WTC11 (cell line): Measurements from ENCODE around the gene PTPRG. TPM values are rescaled to one million over a fixed set of nuclear protein-coding genes. Genes with fewer than 3 reads are reported as not detected.

ENCODE experiments used
- ATAC-seq: fragments of 200-7000 bp; cut with Tn5 transposase; 2 replicates; pipeline ENCODE4 v1.10.0; 2021; ENCODE audit warnings: mild to moderate bottlenecking, moderate library complexity
- CTCF ChIA-PET: fragments of 300-600 bp; sonication (Branson Sonifier 250); formaldehyde crosslinking; loops from one replicate; lab custom pipeline; 2021; ENCODE audit warnings: antibody characterized with exemption; lab: Charles Lee
- POLR2A ChIA-PET: fragments of 350-600 bp; sonication (Branson Sonifier 250); formaldehyde crosslinking; loops from one replicate; lab custom pipeline; 2021; ENCODE audit warnings: antibody characterized with exemption; lab: Charles Lee
- DNase-seq: peaks from one replicate; pipeline ENCODE4 v3.0.0; 2021; ENCODE audit warnings: low spot score
- H3K27ac Mint-ChIP-seq: 2 replicates; pipeline ENCODE4 v1.8.0; 2021; ENCODE audit warnings: mixed read lengths
- H3K27me3 Mint-ChIP-seq: 2 replicates; pipeline ENCODE4 v1.8.0; 2021; ENCODE audit warnings: low read depth, mild to moderate bottlenecking, moderate library complexity, mixed read lengths
- H3K36me3 Mint-ChIP-seq: 2 replicates; pipeline ENCODE4 v1.8.0; 2021; ENCODE audit warnings: mixed read lengths
- H3K4me1 Mint-ChIP-seq: 2 replicates; pipeline ENCODE4 v1.8.0; 2022; ENCODE audit warnings: mixed read lengths
- H3K4me3 Mint-ChIP-seq: 2 replicates; pipeline ENCODE4 v1.8.0; 2021; ENCODE audit warnings: mild to moderate bottlenecking, moderate library complexity, mixed read lengths
- H3K9me3 Mint-ChIP-seq: 2 replicates; pipeline ENCODE4 v1.8.0; 2021; ENCODE audit warnings: mixed read lengths
- AR ChIP-seq: fragments of 250-450 bp; sonication (Bioruptor Pico); IDR thresholded peaks from 2 replicates; pipeline ENCODE4 v1.9.0; 2021; ENCODE audit warnings: mild to moderate bottlenecking
- ARID4B ChIP-seq: sonication (generic); formaldehyde crosslinking; IDR thresholded peaks from 2 replicates; pipeline ENCODE4 v1.8.0; 2023; ENCODE audit warnings: missing genetic modification reagents, mild to moderate bottlenecking, borderline replicate concordance
- CDX4 ChIP-seq: fragments of 250-450 bp; sonication (Bioruptor Pico); IDR thresholded peaks from 2 replicates; pipeline ENCODE4 v1.9.0; 2021; ENCODE audit warnings: moderate library complexity, mild to moderate bottlenecking, inconsistent platforms, borderline replicate concordance
- FOXJ3 ChIP-seq: sonication (generic); formaldehyde crosslinking; IDR thresholded peaks from 2 replicates; pipeline ENCODE4 v1.9.0; 2021; ENCODE audit warnings: missing genetic modification reagents, mild to moderate bottlenecking, borderline replicate concordance
- HMGA2 ChIP-seq: fragments of 250-450 bp; sonication (Bioruptor Pico); IDR thresholded peaks from 2 replicates; pipeline ENCODE4 v1.4.0; 2021; ENCODE audit warnings: mild to moderate bottlenecking, moderate library complexity
- NFATC4 ChIP-seq: fragments of 250-450 bp; sonication (Bioruptor Pico); IDR thresholded peaks from 2 replicates; pipeline ENCODE4 v1.9.0; 2021; ENCODE audit warnings: mild to moderate bottlenecking
- NR2C2 ChIP-seq: sonication (generic); formaldehyde crosslinking; IDR thresholded peaks from 2 replicates; pipeline ENCODE4 v1.8.0; 2022; ENCODE audit warnings: mild to moderate bottlenecking, missing genetic modification reagents
- NR3C1 ChIP-seq: sonication (generic); formaldehyde crosslinking; conservative IDR thresholded peaks from 2 replicates; pipeline ENCODE4 v1.8.1; 2023; ENCODE audit warnings: low read depth, mild to moderate bottlenecking, missing genetic modification reagents
- TCF7 ChIP-seq: sonication (generic); formaldehyde crosslinking; IDR thresholded peaks from 2 replicates; pipeline ENCODE4 v1.8.0; 2022; ENCODE audit warnings: mild to moderate bottlenecking, low read depth, missing genetic modification reagents, moderate library complexity
- ZNF281 ChIP-seq: sonication (generic); formaldehyde crosslinking; IDR thresholded peaks from 2 replicates; pipeline ENCODE4 v1.8.0; 2023; ENCODE audit warnings: mild to moderate bottlenecking, missing genetic modification reagents
- ZNF425 ChIP-seq: fragments of 250-450 bp; sonication (Bioruptor Pico); conservative IDR thresholded peaks from 2 replicates; pipeline ENCODE4 v1.9.0; 2021; ENCODE audit warnings: mild to moderate bottlenecking
- ZNF512 ChIP-seq: sonication (generic); formaldehyde crosslinking; IDR thresholded peaks from 2 replicates; pipeline ENCODE4 v1.8.1; 2022; ENCODE audit warnings: missing genetic modification reagents, borderline replicate concordance
- total RNA-seq: library from RNA; stranded (reverse); gene quantifications from 3 replicates; pipeline ENCODE4 v1.2.3, GENCODE V29; 2021

PTPRG gene
- total RNA-seq, 1 experiment from 2014 or later = 106 TPM

GRCh38 chr3:61777483-61777882 lies 216.1 kb downstream of the PTPRG start (continued):
- TF ChIP-seq TCF7 = no peak
- no peak for TF ChIP-seq ZNF425
- no peak for TF ChIP-seq CDX4 (CRISPR knock-in tag)
- TF ChIP-seq, all 79 proteins: peak for 0

GRCh38 chr3:61778095-61778494 lies 216.7 kb downstream of the PTPRG start:
- ChIA-PET POLR2A (no interaction called here), CTCF (interaction anchor here (0.6 to 1.2 kb wide), 3 partner anchors 15 to 205 kb away, joined by 3 read pairs; no protein-coding TSS in a partner anchor)
- no peak overlapping the region for H3K4me3 Mint-ChIP-seq
- H3K27me3 Mint-ChIP-seq = no peaks in the 10 kb centered on the region
- no peaks in the 10 kb centered on the region for H3K9me3 Mint-ChIP-seq
- H3K27ac Mint-ChIP-seq = no peak overlapping the region
- H3K36me3 Mint-ChIP-seq = peaks cover 3% of the 10 kb centered on the region
- H3K4me1 Mint-ChIP-seq = peaks cover 74% of the 10 kb centered on the region
- ATAC-seq (peak; percentile 63), DNase-seq (no peak)
- TF ChIP-seq FOXJ3 (no peak), ZNF281 (CRISPR knock-in tag) (no peak), ARID4B (CRISPR knock-in tag) (no peak), NR2C2 (CRISPR knock-in tag) (no peak), NFATC4 (CRISPR knock-in tag) (no peak), HMGA2 (no peak), NR3C1 (CRISPR knock-in tag) (no peak), AR (no peak), ZNF512 (no peak)
